GM12878 (cell line): ENCODE measurements around the gene SERPINA6. TPM values are rescaled to one million over a fixed set of nuclear protein-coding genes. Genes with fewer than 3 reads are reported as not detected.

Source experiments
- ATAC-seq: fragments of 200-7000 bp; cut with Tn5 transposase; 3 replicates; pipeline ENCODE4 v1.9.1; 2020; ENCODE audit warnings: mild to moderate bottlenecking, moderate library complexity
- BruUV-seq: library from RNA; stranded (reverse); fragments of 400-500 nt; replicated peaks from 2 replicates; lab custom pipeline; 2021; lab: Mats Ljungman, UMichigan
- CTCF ChIA-PET: fragments of 300-600 bp; sonication (Branson Sonifier 250); formaldehyde crosslinking; extraction: SDS; loops from one replicate; lab custom pipeline; 2021; ENCODE audit warnings: inconsistent platforms; lab: Yijun Ruan, JAX
- POLR2A ChIA-PET: fragments of 350-600 bp; formaldehyde crosslinking; extraction: SDS; loops from one replicate; lab custom pipeline; 2021; ENCODE audit warnings: inconsistent platforms; lab: Charles Lee
- RAD21 ChIA-PET: fragments of 300-600 bp; sonication (Branson Sonifier 250); formaldehyde crosslinking; loops from one replicate; lab custom pipeline; 2023; ENCODE audit warnings: antibody characterized with exemption; ENCODE audit not compliant: unreplicated experiment; lab: Charles Lee
- SMC1A ChIA-PET: fragments of 300-600 bp; sonication (Branson Sonifier 250); formaldehyde crosslinking; loops from one replicate; lab custom pipeline; 2023; ENCODE audit not compliant: unreplicated experiment, uncharacterized antibody; lab: Charles Lee
- DNase-seq: peaks from one replicate; pipeline ENCODE4 v3.0.0-alpha.2; 2011; ENCODE audit warnings: low read depth, low spot score
- FAIRE-seq: peaks from 3 replicates; lab custom pipeline; 2011; peaks lifted over from hg19 to GRCh38; lab: Jason Lieb, UNC
- H2AFZ ChIP-seq: 2 replicates; pipeline ENCODE4 v1.6.0; 2011; ENCODE audit warnings: low read depth, low read length, control low read depth; ENCODE audit not compliant: control insufficient read depth
- H3K27ac ChIP-seq: 2 replicates; pipeline ENCODE4 v1.5.1; 2011; ENCODE audit warnings: control low read depth; ENCODE audit not compliant: control insufficient read depth, insufficient read depth
- H3K27me3 ChIP-seq, 2 experiments: replicated peaks in 1 of 2; 2 replicates each; pipeline versions ENCODE4 v1.6.0 to v1.6.1; 2011; ENCODE audit warnings: low read length in 1 of 2; ENCODE audit not compliant: control insufficient read depth in 2 of 2, insufficient read depth in 2 of 2
- H3K36me3 ChIP-seq, 2 experiments: 2 replicates each; pipeline ENCODE4 v1.5.1; 2011; ENCODE audit warnings: low read length in 1 of 2; ENCODE audit not compliant: control insufficient read depth in 2 of 2, insufficient read depth in 2 of 2
- H3K4me1 ChIP-seq: 2 replicates; pipeline ENCODE4 v1.6.1; 2011; ENCODE audit warnings: mild to moderate bottlenecking, low read length, moderate library complexity, mixed read lengths; ENCODE audit not compliant: control insufficient read depth, insufficient read depth
- H3K4me2 ChIP-seq: 2 replicates; pipeline ENCODE4 v1.6.0; 2011; ENCODE audit warnings: control low read depth; ENCODE audit not compliant: control insufficient read depth, insufficient read depth
- H3K4me3 ChIP-seq: fragments of 200-600 bp; sonication (generic); 2 replicates; pipeline ENCODE4 v1.5.1; 2016
- H3K79me2 ChIP-seq: 2 replicates; pipeline ENCODE4 v1.6.0; 2011; ENCODE audit warnings: low read length; ENCODE audit not compliant: control insufficient read depth, insufficient read depth
- H3K9ac ChIP-seq: 2 replicates; pipeline ENCODE4 v1.8.0; 2011; ENCODE audit warnings: low read length, control low read depth, mixed read lengths; ENCODE audit not compliant: control insufficient read depth, insufficient read depth
- H3K9me3 ChIP-seq: replicated peaks from 3 replicates; pipeline ENCODE4 v1.5.1; 2011; ENCODE audit warnings: mild to moderate bottlenecking, low read length; ENCODE audit not compliant: control insufficient read depth, insufficient read depth
- H4K20me1 ChIP-seq: 2 replicates; pipeline ENCODE4 v1.6.0; 2011; ENCODE audit not compliant: control insufficient read depth, insufficient read depth
- BCLAF1 ChIP-seq: fragments of 450-650 bp; IDR thresholded peaks from 2 replicates; pipeline ENCODE4 v1.6.1; 2017; ENCODE audit warnings: antibody characterized with exemption, mild to moderate bottlenecking, moderate library complexity
- CHD4 ChIP-seq: fragments of 200-600 bp; sonication (generic); IDR thresholded peaks from 2 replicates; pipeline ENCODE4 v1.6.1; 2016; ENCODE audit warnings: mild to moderate bottlenecking
- EP300 ChIP-seq, 2 experiments: fragments of 150-350 bp in 1 of 2; IDR thresholded peaks; 2 replicates each; pipeline ENCODE4 v1.6.1; 2011 to 2012; ENCODE audit warnings: low read depth in 2 of 2, low read length in 2 of 2, borderline replicate concordance in 1 of 2, improper control_type of control experiment in 1 of 2, inconsistent platforms in 1 of 2; ENCODE audit not compliant: control insufficient read depth in 1 of 2
- ETV6 ChIP-seq, 2 experiments: fragments of 450-650 bp in 1 of 2; IDR thresholded peaks in 1 of 2; conservative IDR thresholded peaks in 1 of 2; 2 replicates each; pipeline ENCODE4 v1.6.1; 2014; ENCODE audit warnings: antibody characterized with exemption in 1 of 2, borderline replicate concordance in 1 of 2, low read depth in 1 of 2, mild to moderate bottlenecking in 1 of 2, moderate library complexity in 1 of 2
- JUND ChIP-seq: IDR thresholded peaks from 2 replicates; pipeline ENCODE4 v1.6.1; 2012; ENCODE audit warnings: low read depth, mild to moderate bottlenecking, low read length, improper control_type of control experiment, moderate library complexity
- MTA2 ChIP-seq: fragments of 450-650 bp; IDR thresholded peaks from 2 replicates; pipeline ENCODE4 v1.6.1; 2016; ENCODE audit warnings: low read depth, mild to moderate bottlenecking, moderate library complexity
- RB1 ChIP-seq: fragments of 450-650 bp; formaldehyde crosslinking; IDR thresholded peaks from 2 replicates; pipeline ENCODE4 v1.6.1; 2017; ENCODE audit warnings: mild to moderate bottlenecking, borderline replicate concordance
- YY1 ChIP-seq: IDR thresholded peaks from 2 replicates; pipeline ENCODE4 v1.6.1; 2011; ENCODE audit warnings: low read depth, mild to moderate bottlenecking, low read length
- WGBS: methylation state at CpG from one replicate; pipeline ENCODE4 v1.1.6; 2016; ENCODE audit warnings: low lambda C conversion rate; ENCODE audit not compliant: insufficient replicate concordance, insufficient coverage; ENCODE audit errors: missing lambda C conversion rate; 5-methylcytosine and 5-hydroxymethylcytosine counted together
- in situ Hi-C: fragments of 300-500 bp; cut with MboI; formaldehyde crosslinking; loops from 9 replicates; pipeline ENCODE4 v1.14.3; 2018; ENCODE audit warnings: mixed read lengths
- intact Hi-C: fragments of 100-400 bp; cut with micrococcal nuclease; formaldehyde crosslinking; loops from one replicate; pipeline ENCODE4 v1.14.2; 2022; ENCODE audit not compliant: unreplicated experiment
- polyA plus RNA-seq, 11 experiments: library from polyadenylated mRNA; depleted of rRNA in 4 of 11; unstranded in 6 of 11; stranded (reverse) in 5 of 11; fragments of >200 nt; fragmentation: Nextera tagmentation in 4 of 11; fragmentation: Illumina TruSeq in 1 of 11; extraction: Ambion mirVana in 4 of 11; extraction: Trizol in 1 of 11; gene quantifications; 1 replicate in 1 of 11; 2 replicates in 10 of 11; pipeline versions ENCODE4 v1.2.1 to v1.2.3, GENCODE V29; 2011 to 2016; ENCODE audit warnings: inconsistent platforms in 2 of 11, missing spikeins in 2 of 11, low read depth in 1 of 11
- total RNA-seq, 4 experiments: library from RNA; depleted of rRNA in 3 of 4; stranded (reverse); fragments of >200 nt in 3 of 4; fragmentation: Illumina TruSeq in 1 of 4; extraction: Trizol in 1 of 4; gene quantifications; 2 replicates each; pipeline versions ENCODE4 v1.2.1 to v1.2.3, GENCODE V29; 2013 to 2021
- TF ChIP-seq, protein P1 (sequence below): fragments of 450-650 bp; formaldehyde crosslinking; IDR thresholded peaks from 2 replicates; pipeline ENCODE4 v1.5.0; 2022; ENCODE audit warnings: mild to moderate bottlenecking, missing genetic modification characterization

The SERPINA6 gene
- total and polyA plus RNA-seq, 10 of the 15 experiments (the other 5 are each of a cell fraction or from before 2014, with no cell fraction given) = 0.11 to 0.27 (median 0.23) TPM; not detected in 7

GRCh38 chr14:94362614-94363133 lies 39.5 kb upstream of the SERPINA6 start:
- in situ Hi-C loops (no loop called here), intact Hi-C loops (no loop called here)
- ChIA-PET RAD21 (no interaction called here), SMC1A (no interaction called here), POLR2A (no interaction called here), CTCF (no interaction called here)
- BruUV-seq = no TSS peak
- ATAC-seq (no peak), FAIRE-seq (no peak), DNase-seq (no peak)
- Histone ChIP-seq H3K4me3 (no peak overlapping the region), H2AFZ (no peak overlapping the region), H3K27me3 (no peaks in the 10 kb centered on the region), H3K27ac (no peak overlapping the region), H3K4me2 (no peak overlapping the region), H3K36me3 (no peaks in the 10 kb centered on the region), H4K20me1 (no peaks in the 10 kb centered on the region), H3K4me1 (no peaks in the 10 kb centered on the region), H3K79me2 (no peaks in the 10 kb centered on the region), H3K9ac (no peak overlapping the region), H3K9me3 (no peaks in the 10 kb centered on the region)
- 38% methylated on average over 8 of the region's 8 CpGs for WGBS
- no peak for TF ChIP-seq MTA2

DNA sequence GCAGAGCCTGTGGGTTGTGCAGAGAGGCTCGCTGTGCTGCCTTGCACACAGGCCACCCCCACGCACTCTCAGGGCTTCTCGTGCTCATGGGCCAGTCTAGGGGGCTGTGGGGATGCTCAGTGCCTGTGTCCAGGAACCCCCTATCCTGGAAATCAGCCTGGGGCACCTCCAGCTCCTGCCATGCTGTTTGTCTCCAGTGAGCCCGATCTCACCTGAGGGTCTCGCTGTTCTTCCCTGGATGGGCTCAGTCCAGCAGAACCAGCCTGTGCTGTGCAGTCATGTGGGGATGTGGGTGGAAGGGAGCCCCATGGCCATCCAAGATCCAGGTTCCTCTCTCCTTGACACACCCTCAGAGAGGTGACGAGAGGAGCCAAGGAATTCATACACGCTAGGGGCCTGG lies 38.5 kb upstream of the SERPINA6 start:
- in situ Hi-C loops = no loop called here
- DNase-seq (no peak), ATAC-seq (no peak), FAIRE-seq (no peak)
- H3K27me3 ChIP-seq = no peaks in the 10 kb centered on the region
- intact Hi-C loops = no loop called here
- ChIA-PET RAD21 (no interaction called here), SMC1A (no interaction called here), CTCF (no interaction called here), POLR2A (no interaction called here)
- no peaks in the 10 kb centered on the region for H3K4me1 ChIP-seq
- no peaks in the 10 kb centered on the region for H3K79me2 ChIP-seq
- no peaks in the 10 kb centered on the region for H3K9me3 ChIP-seq
- no peak overlapping the region for H2AFZ ChIP-seq
- H3K36me3 ChIP-seq = no peaks in the 10 kb centered on the region
- H3K4me2 ChIP-seq = no peak overlapping the region
- H3K4me3 ChIP-seq = no peak overlapping the region
- WGBS = 51% methylated on average over 5 of the region's 7 CpGs
- BruUV-seq = no TSS peak
- no peak overlapping the region for H3K27ac ChIP-seq
- no peak overlapping the region for H3K9ac ChIP-seq
- H4K20me1 ChIP-seq = no peaks in the 10 kb centered on the region
- TF ChIP-seq EP300 (IDR thresholded peaks at IDR 0.05; ENCODE audit: borderline replicate concordance in 1 of 2, control insufficient read depth in 1 of 2, low read depth in 2 of 2, low read length in 2 of 2) = no peak
- TF ChIP-seq, protein P1, sequence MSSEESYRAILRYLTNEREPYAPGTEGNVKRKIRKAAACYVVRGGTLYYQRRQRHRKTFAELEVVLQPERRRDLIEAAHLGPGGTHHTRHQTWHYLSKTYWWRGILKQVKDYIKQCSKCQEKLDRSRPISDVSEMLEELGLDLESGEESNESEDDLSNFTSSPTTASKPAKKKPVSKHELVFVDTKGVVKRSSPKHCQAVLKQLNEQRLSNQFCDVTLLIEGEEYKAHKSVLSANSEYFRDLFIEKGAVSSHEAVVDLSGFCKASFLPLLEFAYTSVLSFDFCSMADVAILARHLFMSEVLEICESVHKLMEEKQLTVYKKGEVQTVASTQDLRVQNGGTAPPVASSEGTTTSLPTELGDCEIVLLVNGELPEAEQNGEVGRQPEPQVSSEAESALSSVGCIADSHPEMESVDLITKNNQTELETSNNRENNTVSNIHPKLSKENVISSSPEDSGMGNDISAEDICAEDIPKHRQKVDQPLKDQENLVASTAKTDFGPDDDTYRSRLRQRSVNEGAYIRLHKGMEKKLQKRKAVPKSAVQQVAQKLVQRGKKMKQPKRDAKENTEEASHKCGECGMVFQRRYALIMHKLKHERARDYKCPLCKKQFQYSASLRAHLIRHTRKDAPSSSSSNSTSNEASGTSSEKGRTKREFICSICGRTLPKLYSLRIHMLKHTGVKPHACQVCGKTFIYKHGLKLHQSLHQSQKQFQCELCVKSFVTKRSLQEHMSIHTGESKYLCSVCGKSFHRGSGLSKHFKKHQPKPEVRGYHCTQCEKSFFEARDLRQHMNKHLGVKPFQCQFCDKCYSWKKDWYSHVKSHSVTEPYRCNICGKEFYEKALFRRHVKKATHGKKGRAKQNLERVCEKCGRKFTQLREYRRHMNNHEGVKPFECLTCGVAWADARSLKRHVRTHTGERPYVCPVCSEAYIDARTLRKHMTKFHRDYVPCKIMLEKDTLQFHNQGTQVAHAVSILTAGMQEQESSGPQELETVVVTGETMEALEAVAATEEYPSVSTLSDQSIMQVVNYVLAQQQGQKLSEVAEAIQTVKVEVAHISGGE = no peak
- no peak for TF ChIP-seq JUND
- no peak for TF ChIP-seq ETV6 (conservative IDR thresholded peaks at IDR 0.05 in 1 of 2, IDR thresholded peaks at IDR 0.05 in 1 of 2; ENCODE audit: borderline replicate concordance in 1 of 2, low read depth in 1 of 2)
- no peak for TF ChIP-seq RB1
- TF ChIP-seq YY1 = no peak
- TF ChIP-seq CHD4 = no peak
- TF ChIP-seq BCLAF1 = no peak
